GM18511 (cell line): ENCODE results near the gene RP2.

Experiments used
- ATAC-seq: cut with Tn5 transposase; IDR thresholded peaks from one replicate; pipeline ENCODE4 v1.9.1; 2021; ENCODE audit warnings: mild to moderate bottlenecking, moderate library complexity; ENCODE audit not compliant: unreplicated experiment

RP2 gene

GRCh38 chrX:46836701-46837557 lies at the start of gene RP2:
RP2 (plus strand) TSS chrX:46837043; CDS start chrX:46837101, 58 bp downstream.
- ATAC-seq = peak; percentile 92

GRCh38 chrX:46788902-46789301 lies 47.9 kb upstream of the RP2 start:
- no peak for ATAC-seq

- ATAC-seq = peak; percentile 69
Measured at GRCh38 chrX:46791927-46792809, 44.7 kb upstream of the RP2 start.

- ATAC-seq = no peak
Measured at GRCh38 chrX:46792810-46793188, 44.0 kb upstream of the RP2 start.

- no peak for ATAC-seq
Measured at GRCh38 chrX:46793386-46794143, 43.3 kb upstream of the RP2 start.

- ATAC-seq = peak; percentile 71
Measured at GRCh38 chrX:46796574-46797191, 40.2 kb upstream of the RP2 start.

- no peak for ATAC-seq
Measured at GRCh38 chrX:46803140-46803539, 33.7 kb upstream of the RP2 start.

GRCh38 chrX:46805270-46805669 lies 31.6 kb upstream of the RP2 start:
- ATAC-seq = no peak

- no peak for ATAC-seq
Measured at GRCh38 chrX:46811121-46811520, 25.7 kb upstream of the RP2 start.

GRCh38 chrX:46812445-46812844 lies 24.4 kb upstream of the RP2 start:
- no peak for ATAC-seq

- ATAC-seq = no peak
Measured at GRCh38 chrX:46814966-46815365, 21.9 kb upstream of the RP2 start.

GRCh38 chrX:46819136-46819535 lies 17.7 kb upstream of the RP2 start:
- no peak for ATAC-seq

GRCh38 chrX:46820391-46821100 lies 16.3 kb upstream of the RP2 start:
- no peak for ATAC-seq

GRCh38 chrX:46823481-46823880 lies 13.4 kb upstream of the RP2 start:
- no peak for ATAC-seq

GRCh38 chrX:46831765-46832327 lies 5.0 kb upstream of the RP2 start:
- no peak for ATAC-seq

GRCh38 chrX:46837558-46838485 lies 979 bp downstream of the RP2 start:
- peak; percentile 25 for ATAC-seq

GRCh38 chrX:46838486-46838870 lies 1.6 kb downstream of the RP2 start:
- no peak for ATAC-seq

GRCh38 chrX:46838974-46839480 lies 2.2 kb downstream of the RP2 start:
- no peak for ATAC-seq
